ENCODE measurements around the gene STK38.
A peak's percentile ranks its signal among the peaks of the same experiment; 100 is the strongest.
"Not testable (repeated sequence)": the region's sequence is repeated elsewhere in the genome, so short reads cannot be mapped to it uniquely, and the experiment has no call there.

The STK38 gene

DNA sequence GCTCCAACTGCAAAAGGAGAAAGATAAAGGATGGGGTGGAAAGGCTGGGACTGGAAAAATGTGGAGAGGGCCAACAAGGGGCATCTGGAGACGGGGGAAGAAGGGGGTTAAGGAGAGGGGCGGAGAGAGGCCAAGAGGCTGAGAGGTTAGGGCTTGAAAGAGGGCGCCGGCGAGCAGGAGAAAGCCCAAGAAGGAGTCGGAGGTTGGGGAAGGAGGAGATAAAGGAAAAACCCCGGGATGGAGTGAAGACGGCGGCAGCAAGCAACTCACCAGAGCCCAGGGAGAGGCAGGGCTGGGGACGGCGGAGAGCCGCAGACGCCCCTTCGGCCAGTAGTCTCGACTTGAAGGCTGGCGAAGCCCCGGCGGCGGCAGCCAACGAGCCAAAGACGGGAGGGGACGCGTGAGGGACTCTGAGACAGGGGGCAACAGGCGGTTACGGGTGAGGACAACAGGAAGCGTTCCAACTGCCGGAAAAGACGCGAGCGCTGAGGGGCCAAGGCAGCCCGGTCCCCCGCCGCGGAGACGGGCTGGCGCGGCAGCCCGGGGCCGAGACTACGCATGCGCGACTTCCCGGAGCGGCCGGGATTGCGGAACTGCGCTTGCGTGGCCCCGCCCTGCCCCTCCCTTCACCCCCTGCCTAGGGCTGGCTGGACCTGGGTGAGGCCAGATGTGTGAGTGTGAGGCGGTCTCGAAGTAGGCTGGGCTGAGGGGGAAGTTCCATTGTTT, at the start of gene STK38:
Gene STK38 (minus strand): TSS at position 560 of the 726 bp plus-strand sequence. CDS start 7,277 bp downstream, outside the sequence.
- no peaks in the 10 kb centered on the region for H3K27me3 ChIP-seq (ENCODE audit: low read depth, low read length)
- H3K4me1 ChIP-seq (ENCODE audit: control insufficient read depth in 1 of 2, insufficient read depth in 2 of 2, low read length in 2 of 2): peaks cover 11 to 28% of the 10 kb centered on the region in 2 donors
- H3K4me3 ChIP-seq (ENCODE audit: low read depth in 1 of 2, low read length in 2 of 2): peak within 1 kb of the TSS; percentile 89 to 99
- peak within 1 kb of the TSS; percentile 99 for H3K27ac ChIP-seq (ENCODE audit: low read length)
- no peaks in the 10 kb centered on the region for H3K9me3 ChIP-seq (ENCODE audit: control insufficient read depth in 1 of 2, low read length in 2 of 2)
- no peaks in the 10 kb centered on the region for H3K36me3 ChIP-seq (ENCODE audit: control insufficient read depth in 1 of 2, insufficient read depth in 2 of 2, low read length in 2 of 2)

DNA sequence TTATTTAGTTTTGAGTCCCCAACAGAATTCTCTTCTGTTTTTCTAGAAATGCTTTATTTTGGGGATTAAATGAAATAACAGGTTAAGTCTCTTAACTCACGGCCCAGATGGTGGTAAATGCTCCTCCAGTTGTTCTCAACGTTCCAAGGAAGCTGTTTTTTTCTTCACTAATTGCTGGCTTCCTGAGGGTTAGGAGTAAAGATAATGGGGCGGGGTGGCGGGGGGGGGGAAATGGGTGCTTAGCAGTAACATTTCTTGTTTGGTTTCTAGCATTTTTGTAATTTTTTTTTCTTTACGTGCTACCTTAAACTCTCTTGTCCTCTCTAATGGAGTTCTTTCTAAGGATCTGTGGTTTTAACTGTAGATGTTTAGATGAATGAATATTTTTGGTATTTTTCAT, 49.1 kb upstream of the STK38 start:
- peaks cover 27 to 50% of the 10 kb centered on the region in 2 donors for H3K36me3 ChIP-seq (ENCODE audit: control insufficient read depth in 1 of 2, insufficient read depth in 2 of 2, low read length in 2 of 2)
- H3K9me3 ChIP-seq (ENCODE audit: control insufficient read depth in 1 of 2, low read length in 2 of 2): no peaks in the 10 kb centered on the region
- peak overlapping the region; percentile 100 for H3K27ac ChIP-seq (ENCODE audit: low read length)
- peak overlapping the region; percentile 95 to 99 for H3K4me3 ChIP-seq (ENCODE audit: low read depth in 1 of 2, low read length in 2 of 2)
- no peaks in the 10 kb centered on the region for H3K27me3 ChIP-seq (ENCODE audit: low read depth, low read length)
- peaks cover 4 to 44% of the 10 kb centered on the region in 2 donors for H3K4me1 ChIP-seq (ENCODE audit: control insufficient read depth in 1 of 2, insufficient read depth in 2 of 2, low read length in 2 of 2)

DNA sequence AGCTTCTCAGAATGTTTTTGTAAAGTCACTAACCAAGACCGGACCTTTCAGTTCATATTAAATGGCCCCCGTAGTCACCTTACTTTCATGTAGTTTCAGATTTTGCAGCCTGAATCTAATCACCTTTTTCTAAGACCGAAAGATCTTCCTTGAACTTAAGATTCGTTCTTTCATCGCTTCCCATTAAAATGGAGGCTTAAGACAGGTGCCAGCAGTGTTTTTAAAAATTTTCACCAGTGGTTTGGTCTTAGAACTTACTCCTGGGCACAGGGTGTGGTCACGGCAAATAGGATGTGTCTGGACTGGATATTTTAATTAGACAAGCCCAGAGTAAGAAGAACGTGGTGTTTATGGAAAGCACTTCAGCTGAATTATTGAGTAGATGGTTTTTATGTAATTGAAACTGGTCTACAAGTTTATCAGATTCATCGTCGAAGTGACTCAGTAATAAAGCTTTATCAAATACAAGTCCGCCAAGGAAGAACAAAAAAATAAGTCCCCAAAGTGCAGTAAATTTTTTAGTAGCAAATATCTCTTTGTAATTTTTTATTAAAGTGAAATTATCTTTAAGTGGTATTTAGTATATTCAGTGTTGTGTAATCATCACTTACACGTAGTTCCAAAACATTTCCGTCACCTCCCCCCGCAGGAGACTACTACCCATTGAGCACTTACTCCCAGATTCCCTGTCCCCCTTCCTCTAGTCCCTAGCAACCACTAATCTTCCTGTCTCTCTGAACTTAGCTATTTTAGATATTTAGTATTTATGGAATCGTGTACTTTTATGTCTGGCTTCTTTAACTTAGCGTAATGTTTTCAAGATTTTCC, 47.8 kb upstream of the STK38 start:
- peak overlapping the region; percentile 95 to 99 for H3K4me3 ChIP-seq (ENCODE audit: low read depth in 1 of 2, low read length in 2 of 2)
- peak overlapping the region; percentile 100 for H3K27ac ChIP-seq (ENCODE audit: low read length)
- H3K27me3 ChIP-seq (ENCODE audit: low read depth, low read length): no peaks in the 10 kb centered on the region
- H3K36me3 ChIP-seq (ENCODE audit: control insufficient read depth in 1 of 2, insufficient read depth in 2 of 2, low read length in 2 of 2): peaks cover 15 to 38% of the 10 kb centered on the region in 2 donors
- peaks cover 0 to 31% of the 10 kb centered on the region in 2 donors for H3K4me1 ChIP-seq (ENCODE audit: control insufficient read depth in 1 of 2, insufficient read depth in 2 of 2, low read length in 2 of 2)
- no peaks in the 10 kb centered on the region for H3K9me3 ChIP-seq (ENCODE audit: control insufficient read depth in 1 of 2, low read length in 2 of 2)

DNA sequence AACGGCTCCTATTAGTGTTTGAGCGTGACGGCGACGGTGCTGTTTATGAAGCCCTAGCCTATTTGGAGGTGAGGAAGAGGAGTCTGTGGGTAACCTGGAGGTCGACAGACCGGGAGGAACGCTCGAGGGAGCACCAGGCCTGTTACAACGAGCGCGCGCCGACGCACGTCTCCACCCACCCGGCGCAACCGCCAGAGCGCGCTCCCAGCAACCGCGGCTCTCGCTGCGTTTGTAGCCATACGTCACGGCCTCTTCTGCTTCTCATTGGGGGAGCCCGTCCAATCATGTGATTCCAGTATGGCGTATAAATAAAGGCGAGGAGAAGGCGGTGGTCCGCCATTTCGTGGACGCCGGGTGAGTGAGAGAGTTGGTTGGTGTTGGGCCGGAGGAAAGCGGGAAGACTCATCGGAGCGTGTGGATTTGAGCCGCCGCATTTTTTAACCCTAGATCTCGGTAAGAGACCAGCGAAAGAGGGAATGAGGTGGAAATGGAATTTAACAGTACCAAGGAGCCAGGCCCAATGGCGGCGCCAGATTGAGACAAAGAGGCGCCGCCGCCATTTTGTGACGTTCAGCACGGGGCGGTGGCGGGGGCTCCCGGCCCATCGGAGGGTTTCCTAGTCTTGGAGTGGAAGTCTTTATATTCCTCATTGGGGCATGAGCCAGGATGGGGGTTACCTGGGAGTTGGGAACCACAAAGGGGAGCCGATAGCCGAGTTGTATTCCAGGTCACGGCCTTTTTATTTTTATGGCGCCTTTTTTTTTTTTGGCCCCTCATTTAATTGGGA, 46.9 kb upstream of the STK38 start, which contains the start of gene SRSF3:
Gene SRSF3 (plus strand): TSS at position 334 of the 787 bp plus-strand sequence. CDS start 2,401 bp downstream, outside the sequence.
- peaks cover 0 to 23% of the 10 kb centered on the region in 2 donors for H3K4me1 ChIP-seq (ENCODE audit: control insufficient read depth in 1 of 2, insufficient read depth in 2 of 2, low read length in 2 of 2)

DNA sequence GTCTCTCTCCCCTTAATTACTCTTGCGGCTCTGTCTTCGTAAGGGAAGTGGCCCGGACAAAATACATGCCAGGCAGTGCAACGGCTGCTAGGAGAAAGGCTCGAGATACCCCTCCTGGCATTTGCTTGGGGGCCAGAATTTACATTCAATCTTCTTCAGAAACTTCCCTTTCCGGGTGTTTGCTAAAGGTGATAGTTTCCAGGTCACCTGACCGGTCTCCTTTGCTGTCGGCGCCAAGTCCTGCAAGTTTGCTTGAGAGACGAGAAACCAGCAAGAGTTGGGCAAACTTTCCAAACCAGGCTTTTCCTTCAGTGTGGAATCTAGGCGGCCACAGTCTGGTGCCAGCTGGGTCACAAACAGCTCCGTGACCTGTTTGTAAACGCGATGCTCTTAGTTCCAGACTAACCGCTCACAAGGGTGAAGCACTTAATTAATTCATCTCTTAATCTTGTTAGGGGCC, 46.3 kb upstream of the STK38 start:
- peak overlapping the region; percentile 95 to 99 for H3K4me3 ChIP-seq (ENCODE audit: low read depth in 1 of 2, low read length in 2 of 2)
- peak overlapping the region; percentile 100 for H3K27ac ChIP-seq (ENCODE audit: low read length)
- peaks cover 0 to 16% of the 10 kb centered on the region in 2 donors for H3K4me1 ChIP-seq (ENCODE audit: control insufficient read depth in 1 of 2, insufficient read depth in 2 of 2, low read length in 2 of 2)

More for the DNA sequence above, 46.9 kb upstream of the STK38 start, which contains the start of gene SRSF3:
- Histone ChIP-seq H3K36me3 (ENCODE audit: control insufficient read depth in 1 of 2, insufficient read depth in 2 of 2, low read length in 2 of 2) (peaks cover 7 to 30% of the 10 kb centered on the region in 2 donors), H3K27me3 (ENCODE audit: low read depth, low read length) (no peaks in the 10 kb centered on the region), H3K4me3 (ENCODE audit: low read depth in 1 of 2, low read length in 2 of 2) (peak within 1 kb of the TSS; percentile 95 to 99), H3K9me3 (ENCODE audit: control insufficient read depth in 1 of 2, low read length in 2 of 2) (no peaks in the 10 kb centered on the region), H3K27ac (ENCODE audit: low read length) (peak within 1 kb of the TSS; percentile 100)

DNA sequence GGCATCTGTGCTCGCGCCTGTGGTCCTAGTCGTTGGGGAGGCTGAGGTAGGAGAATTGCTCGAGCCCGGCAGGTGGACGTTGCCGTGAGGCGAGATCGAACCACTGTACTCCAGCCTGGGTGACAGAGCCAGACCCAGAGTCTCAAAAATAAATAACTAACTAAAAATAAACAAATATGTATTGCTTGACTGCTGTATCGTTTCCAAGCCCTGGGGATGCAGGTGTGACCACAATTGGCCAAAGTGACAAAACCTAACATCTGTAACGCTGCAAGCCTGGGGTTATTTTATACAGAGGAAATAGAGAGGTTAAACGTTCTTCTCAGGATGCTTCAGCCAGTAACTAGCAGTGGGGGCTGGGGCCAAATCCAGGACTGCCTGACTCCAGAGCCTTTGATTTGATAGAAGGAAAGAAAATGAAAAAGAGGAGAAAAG, 45.0 kb upstream of the STK38 start:
- H3K27me3 ChIP-seq (ENCODE audit: low read depth, low read length): no peaks in the 10 kb centered on the region
- no peak overlapping the region for H3K4me3 ChIP-seq (ENCODE audit: low read depth in 1 of 2, low read length in 2 of 2)
- H3K4me1 ChIP-seq (ENCODE audit: control insufficient read depth in 1 of 2, insufficient read depth in 2 of 2, low read length in 2 of 2): peaks cover 0 to 3% of the 10 kb centered on the region in 2 donors
- H3K9me3 ChIP-seq (ENCODE audit: control insufficient read depth in 1 of 2, low read length in 2 of 2): no peaks in the 10 kb centered on the region
- peaks cover 0 to 13% of the 10 kb centered on the region in 2 donors for H3K36me3 ChIP-seq (ENCODE audit: control insufficient read depth in 1 of 2, insufficient read depth in 2 of 2, low read length in 2 of 2)
- H3K27ac ChIP-seq (ENCODE audit: low read length): no peak overlapping the region

More for the DNA sequence above, 46.3 kb upstream of the STK38 start:
- no peaks in the 10 kb centered on the region for H3K27me3 ChIP-seq (ENCODE audit: low read depth, low read length)
- peaks cover under 1 to 24% of the 10 kb centered on the region in 2 donors for H3K36me3 ChIP-seq (ENCODE audit: control insufficient read depth in 1 of 2, insufficient read depth in 2 of 2, low read length in 2 of 2)
- no peaks in the 10 kb centered on the region for H3K9me3 ChIP-seq (ENCODE audit: control insufficient read depth in 1 of 2, low read length in 2 of 2)

DNA sequence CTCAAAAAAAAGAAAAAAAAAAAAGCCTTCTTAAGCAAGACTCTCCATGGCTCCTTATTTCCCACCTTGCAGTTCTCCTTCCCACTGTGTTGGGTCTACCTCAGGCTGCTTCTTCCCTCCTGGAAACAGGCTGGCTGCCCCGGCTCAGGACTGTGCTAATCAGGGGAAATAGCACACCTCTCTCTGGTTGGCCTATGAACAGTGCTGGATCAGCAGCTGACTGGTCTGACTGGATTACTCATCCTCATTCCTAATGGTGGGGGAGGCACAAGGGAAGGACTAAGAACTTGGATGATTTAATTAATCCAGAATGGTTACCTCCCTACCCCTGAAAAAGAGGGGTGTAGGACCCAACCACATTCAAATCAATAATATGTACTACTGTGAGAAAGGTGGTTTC, 43.0 kb upstream of the STK38 start:
- no peak overlapping the region for H3K4me3 ChIP-seq (ENCODE audit: low read depth in 1 of 2, low read length in 2 of 2)
- peaks cover 0 to 7% of the 10 kb centered on the region in 2 donors for H3K36me3 ChIP-seq (ENCODE audit: control insufficient read depth in 1 of 2, insufficient read depth in 2 of 2, low read length in 2 of 2)
- no peaks in the 10 kb centered on the region for H3K27me3 ChIP-seq (ENCODE audit: low read depth, low read length)
- H3K4me1 ChIP-seq (ENCODE audit: control insufficient read depth in 1 of 2, insufficient read depth in 2 of 2, low read length in 2 of 2): no peaks in the 10 kb centered on the region
- no peaks in the 10 kb centered on the region for H3K9me3 ChIP-seq (ENCODE audit: control insufficient read depth in 1 of 2, low read length in 2 of 2)
- no peak overlapping the region for H3K27ac ChIP-seq (ENCODE audit: low read length)

DNA sequence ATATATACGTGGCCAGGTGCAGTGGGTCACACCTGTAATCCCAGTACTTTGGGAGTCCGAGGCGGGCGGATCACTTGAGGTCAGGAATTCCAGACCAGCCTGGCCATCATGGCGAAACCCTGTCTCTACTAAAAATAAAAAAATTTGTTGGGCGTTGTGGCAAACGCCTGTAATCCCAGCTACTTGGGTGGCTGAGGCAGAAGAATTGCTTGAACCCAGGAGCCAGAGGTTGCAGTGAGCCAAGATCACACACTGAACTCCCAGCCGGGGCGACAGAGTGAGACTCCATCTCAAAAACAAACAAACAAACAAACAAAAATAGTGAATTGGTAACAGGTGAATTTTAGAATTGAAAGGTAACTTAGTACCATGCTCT, 41.7 kb upstream of the STK38 start:
- H3K36me3 ChIP-seq (ENCODE audit: control insufficient read depth in 1 of 2, insufficient read depth in 2 of 2, low read length in 2 of 2); H3K4me3 ChIP-seq (ENCODE audit: low read depth in 1 of 2, low read length in 2 of 2); H3K27ac ChIP-seq (ENCODE audit: low read length); H3K9me3 ChIP-seq (ENCODE audit: control insufficient read depth in 1 of 2, low read length in 2 of 2); H3K4me1 ChIP-seq (ENCODE audit: control insufficient read depth in 1 of 2, insufficient read depth in 2 of 2, low read length in 2 of 2); H3K27me3 ChIP-seq (ENCODE audit: low read depth, low read length): not testable (repeated sequence)

DNA sequence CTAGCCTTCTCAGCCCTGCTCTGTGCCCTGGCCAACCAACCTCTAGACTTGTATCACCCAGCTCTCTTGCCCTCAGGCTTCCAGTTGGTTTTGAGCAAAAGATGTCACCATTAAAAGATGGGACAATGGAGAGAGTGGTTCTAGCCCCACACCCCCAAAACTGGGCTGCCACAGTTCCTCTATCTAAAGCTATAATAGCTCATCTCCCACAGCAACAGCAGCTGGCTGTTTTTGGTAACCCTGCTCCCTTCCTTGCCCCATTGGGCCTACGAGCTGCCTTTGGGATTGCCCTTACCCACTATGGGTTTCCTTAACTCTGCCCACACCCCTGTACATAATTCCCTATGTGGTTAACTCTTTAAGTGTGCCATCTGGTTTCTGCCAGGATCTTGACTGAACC, 39.3 kb upstream of the STK38 start:
- Histone ChIP-seq H3K27ac (ENCODE audit: low read length) (no peak overlapping the region), H3K4me3 (ENCODE audit: low read depth in 1 of 2, low read length in 2 of 2) (no peak overlapping the region), H3K4me1 (ENCODE audit: control insufficient read depth in 1 of 2, insufficient read depth in 2 of 2, low read length in 2 of 2) (no peaks in the 10 kb centered on the region), H3K27me3 (ENCODE audit: low read depth, low read length) (no peaks in the 10 kb centered on the region), H3K9me3 (ENCODE audit: control insufficient read depth in 1 of 2, low read length in 2 of 2) (no peaks in the 10 kb centered on the region), H3K36me3 (ENCODE audit: control insufficient read depth in 1 of 2, insufficient read depth in 2 of 2, low read length in 2 of 2) (no peaks in the 10 kb centered on the region)

DNA sequence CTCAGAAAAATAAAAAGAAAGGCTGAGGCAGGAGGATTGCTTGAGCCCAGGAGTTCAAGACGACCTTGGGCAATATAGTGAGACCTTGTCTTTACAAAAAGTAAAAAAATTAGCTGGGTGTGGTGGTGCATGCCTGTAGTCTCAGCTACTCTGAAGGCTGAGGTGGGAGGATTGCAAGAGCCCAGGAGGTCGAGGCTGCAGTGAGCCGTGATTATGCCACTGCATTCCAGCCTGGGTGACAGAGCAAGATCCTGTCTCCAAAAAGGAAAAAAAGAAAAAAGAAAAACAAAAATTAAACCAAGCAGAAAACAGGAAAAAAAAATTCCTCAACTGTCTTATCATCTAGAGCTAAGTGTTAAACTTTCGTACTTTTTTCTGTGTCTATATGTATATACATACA, 34.4 kb upstream of the STK38 start:
- Histone ChIP-seq H3K9me3 (ENCODE audit: control insufficient read depth in 1 of 2, low read length in 2 of 2) (no peaks in the 10 kb centered on the region), H3K27me3 (ENCODE audit: low read depth, low read length) (no peaks in the 10 kb centered on the region), H3K27ac (ENCODE audit: low read length) (no peak overlapping the region), H3K36me3 (ENCODE audit: control insufficient read depth in 1 of 2, insufficient read depth in 2 of 2, low read length in 2 of 2) (no peaks in the 10 kb centered on the region), H3K4me1 (ENCODE audit: control insufficient read depth in 1 of 2, insufficient read depth in 2 of 2, low read length in 2 of 2) (peaks cover 4 to 7% of the 10 kb centered on the region in 2 donors), H3K4me3 (ENCODE audit: low read depth in 1 of 2, low read length in 2 of 2) (no peak overlapping the region)

DNA sequence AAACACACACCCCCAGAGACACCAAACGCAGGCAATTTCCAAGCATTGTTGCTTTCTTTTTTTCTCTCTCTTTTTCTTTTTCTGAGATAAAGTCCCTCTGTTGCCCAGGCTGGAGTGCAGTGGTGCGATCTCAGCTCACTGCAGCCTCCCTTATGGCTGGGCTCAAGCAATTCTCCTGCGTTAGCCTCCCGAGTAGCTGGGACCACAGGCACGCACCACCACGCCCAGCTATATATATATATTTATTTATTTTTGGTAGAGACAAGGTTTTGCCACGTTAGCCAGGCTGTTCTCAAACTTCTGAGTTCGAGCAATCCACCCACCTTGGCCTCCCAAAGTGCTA, 32.9 kb upstream of the STK38 start:
- Histone ChIP-seq H3K27ac (ENCODE audit: low read length) (peak overlapping the region; percentile 49), H3K27me3 (ENCODE audit: low read depth, low read length) (no peaks in the 10 kb centered on the region), H3K36me3 (ENCODE audit: control insufficient read depth in 1 of 2, insufficient read depth in 2 of 2, low read length in 2 of 2) (no peaks in the 10 kb centered on the region), H3K4me3 (ENCODE audit: low read depth in 1 of 2, low read length in 2 of 2) (no peak overlapping the region), H3K9me3 (ENCODE audit: control insufficient read depth in 1 of 2, low read length in 2 of 2) (no peaks in the 10 kb centered on the region), H3K4me1 (ENCODE audit: control insufficient read depth in 1 of 2, insufficient read depth in 2 of 2, low read length in 2 of 2) (peaks cover 4 to 7% of the 10 kb centered on the region in 2 donors)

Measured in muscle layer of duodenum (tissue), 2 donors.